Measurements from ENCODE around the gene PPP3CB.

- TF ChIP-seq CTCF (IDR thresholded peaks at IDR 0.05) = no peak
- no peak for TF ChIP-seq POLR2A (IDR thresholded peaks at IDR 0.05)
- TF ChIP-seq EP300 (IDR thresholded peaks at IDR 0.05) = no peak
These were observed 48.9 kb downstream of the PPP3CB start for GRCh38 chr10:73446926-73447325.

Measured in ovary (tissue), 3 donors.